Endothelial cell (in vitro differentiated cells): Measurements from ENCODE around the gene SDE2. TPM values are rescaled to one million over a fixed set of nuclear protein-coding genes. Genes with fewer than 3 reads are reported as not detected.

ENCODE experiments used
- DNase-seq: peaks from one replicate; pipeline ENCODE4 v3.0.0; 2021; ENCODE audit warnings: low spot score
- H3K27ac Mint-ChIP-seq: one replicate; pipeline ENCODE4 v1.8.0; 2021; ENCODE audit warnings: mixed read lengths, inconsistent platforms; ENCODE audit not compliant: unreplicated experiment
- H3K27me3 Mint-ChIP-seq: one replicate; pipeline ENCODE4 v1.8.0; 2021; ENCODE audit warnings: mild to moderate bottlenecking, moderate library complexity, mixed read lengths, inconsistent platforms; ENCODE audit not compliant: unreplicated experiment
- H3K36me3 Mint-ChIP-seq: one replicate; pipeline ENCODE4 v1.8.0; 2021; ENCODE audit warnings: mild to moderate bottlenecking, low read depth, mixed read lengths, inconsistent platforms; ENCODE audit not compliant: unreplicated experiment
- H3K4me1 Mint-ChIP-seq: one replicate; pipeline ENCODE4 v1.8.0; 2021; ENCODE audit warnings: mild to moderate bottlenecking, mixed read lengths, inconsistent platforms; ENCODE audit not compliant: unreplicated experiment
- H3K4me3 Mint-ChIP-seq: one replicate; pipeline ENCODE4 v1.8.0; 2021; ENCODE audit warnings: mild to moderate bottlenecking, mixed read lengths, inconsistent platforms; ENCODE audit not compliant: unreplicated experiment
- H3K9me3 Mint-ChIP-seq: one replicate; pipeline ENCODE4 v1.8.0; 2021; ENCODE audit warnings: mixed read lengths, inconsistent platforms; ENCODE audit not compliant: unreplicated experiment
- CTCF ChIP-seq: fragments of 200-600 bp; sonication (generic); IDR thresholded peaks from one replicate; pipeline ENCODE4 v1.5.0; 2021; ENCODE audit warnings: antibody characterized with exemption; ENCODE audit not compliant: unreplicated experiment
- total RNA-seq: library from RNA; stranded (reverse); fragmentation: NEBNext Ultra II Directional; extraction: Animal tissue kit (Norgen Biotek cat#: 25700); gene quantifications from one replicate; pipeline ENCODE4 v1.2.1, GENCODE V29; 2021; ENCODE audit not compliant: unreplicated experiment

Gene SDE2
- total RNA-seq, 1 donor from 2014 or later, result 17.8 TPM

- no peaks in the 10 kb centered on the region for H3K36me3 Mint-ChIP-seq
- no peak overlapping the region for H3K4me3 Mint-ChIP-seq
- H3K27me3 Mint-ChIP-seq, result peaks cover 6% of the 10 kb centered on the region
- no peaks in the 10 kb centered on the region for H3K9me3 Mint-ChIP-seq
- no peak for DNase-seq
- no peak overlapping the region for H3K27ac Mint-ChIP-seq
- TF ChIP-seq CTCF, result no peak
- no peaks in the 10 kb centered on the region for H3K4me1 Mint-ChIP-seq
These were observed 45.8 kb downstream of the SDE2 start for GRCh38 chr1:225953315-225953714.

- H3K4me3 Mint-ChIP-seq, result no peak overlapping the region
- peaks cover 6% of the 10 kb centered on the region for H3K27me3 Mint-ChIP-seq
- H3K9me3 Mint-ChIP-seq, result no peaks in the 10 kb centered on the region
- TF ChIP-seq CTCF, result no peak
- H3K27ac Mint-ChIP-seq, result no peak overlapping the region
- no peak for DNase-seq
- peaks cover under 1% of the 10 kb centered on the region for H3K4me1 Mint-ChIP-seq
- H3K36me3 Mint-ChIP-seq, result no peaks in the 10 kb centered on the region
These were observed 48.1 kb downstream of the SDE2 start for GRCh38 chr1:225950905-225951497.

- H3K9me3 Mint-ChIP-seq, result no peaks in the 10 kb centered on the region
- no peak overlapping the region for H3K4me3 Mint-ChIP-seq
- no peak overlapping the region for H3K27ac Mint-ChIP-seq
- no peaks in the 10 kb centered on the region for H3K36me3 Mint-ChIP-seq
- peaks cover 6% of the 10 kb centered on the region for H3K27me3 Mint-ChIP-seq
- TF ChIP-seq CTCF, result no peak
- H3K4me1 Mint-ChIP-seq, result peaks cover 6% of the 10 kb centered on the region
- DNase-seq, result no peak
These were observed 50.1 kb downstream of the SDE2 start for GRCh38 chr1:225949041-225949440.

GRCh38 chr1:225946803-225947202, 52.3 kb downstream of the SDE2 start:
- TF ChIP-seq CTCF, result no peak
- Mint-ChIP-seq H3K27me3 (peaks cover 3% of the 10 kb centered on the region), H3K27ac (no peak overlapping the region), H3K9me3 (no peaks in the 10 kb centered on the region), H3K4me3 (no peak overlapping the region), H3K36me3 (no peaks in the 10 kb centered on the region), H3K4me1 (peaks cover 6% of the 10 kb centered on the region)
- no peak for DNase-seq

GRCh38 chr1:225946082-225946620, 53.0 kb downstream of the SDE2 start:
- H3K4me3 Mint-ChIP-seq, result no peak overlapping the region
- TF ChIP-seq CTCF, result no peak
- DNase-seq, result no peak
- no peaks in the 10 kb centered on the region for H3K36me3 Mint-ChIP-seq
- H3K9me3 Mint-ChIP-seq, result no peaks in the 10 kb centered on the region
- H3K27me3 Mint-ChIP-seq, result peaks cover 3% of the 10 kb centered on the region
- H3K4me1 Mint-ChIP-seq, result peaks cover 6% of the 10 kb centered on the region
- no peak overlapping the region for H3K27ac Mint-ChIP-seq
